Breast epithelium (tissue), 3 donors: ENCODE measurements around the gene RBM23.

ENCODE experiments used
- POLR2A ChIP-seq: fragments of 450-650 bp; IDR thresholded peaks from one replicate; pipeline ENCODE4 v1.6.1; 2016; ENCODE audit warnings: antibody characterized with exemption, mild to moderate bottlenecking, moderate library complexity
- POLR2AphosphoS5 ChIP-seq, 3 donors: sonication (generic); formaldehyde crosslinking; IDR thresholded peaks; one replicate each; pipeline ENCODE4 v1.6.1; 2017; ENCODE audit warnings: antibody characterized with exemption in 3 of 3
- TF ChIP-seq, protein P1 (sequence below), 3 donors: fragments of 450-650 bp; IDR thresholded peaks; one replicate each; pipeline ENCODE4 v1.5.1; 2016 to 2017; ENCODE audit warnings: antibody characterized with exemption in 3 of 3, mild to moderate bottlenecking in 3 of 3, moderate library complexity in 3 of 3

DNA sequence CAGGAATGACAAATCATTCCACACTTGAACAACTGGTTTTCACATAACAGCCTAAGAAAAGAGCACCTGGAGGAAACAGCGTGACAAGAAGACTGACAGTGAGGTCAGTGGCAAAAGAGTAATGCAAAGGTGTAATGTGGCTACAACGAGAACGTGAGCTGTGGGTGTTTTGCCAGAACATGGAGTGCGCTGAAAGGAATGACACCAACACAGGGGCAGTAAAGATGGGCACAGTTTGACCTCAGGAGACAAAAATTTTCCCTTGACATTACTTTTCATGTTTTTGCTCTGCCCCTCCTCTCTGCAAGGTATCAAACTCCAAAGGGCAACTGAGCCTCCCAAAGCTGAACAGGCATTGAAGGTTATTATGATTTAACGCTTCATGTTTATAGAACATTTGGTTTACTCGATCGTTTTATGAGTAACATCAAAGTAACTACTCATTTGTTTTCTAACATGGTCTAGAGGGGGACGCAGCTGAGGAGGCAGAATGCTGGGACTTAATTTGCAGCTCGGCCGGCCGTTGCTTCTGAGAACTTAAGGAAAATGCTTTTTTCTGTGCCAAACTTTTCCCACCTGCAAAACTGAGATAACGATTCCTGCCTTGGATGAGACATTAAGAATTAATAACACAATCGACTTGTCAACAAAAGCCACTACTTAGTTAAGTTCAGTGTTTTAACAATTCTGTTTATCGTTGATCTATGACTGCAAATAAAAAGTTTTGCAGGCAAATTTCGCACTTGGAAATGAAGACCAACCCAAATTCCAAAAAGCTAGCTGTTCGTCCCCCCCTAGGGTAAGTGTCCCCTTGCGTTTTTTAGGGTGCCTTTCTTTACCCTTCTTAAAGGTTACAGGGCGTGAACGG, 37.0 kb upstream of the RBM23 start:
- TF ChIP-seq POLR2A (no peak), POLR2AphosphoS5 (IDR thresholded peaks at IDR 0.05) (no peak)
- TF ChIP-seq, protein P1, sequence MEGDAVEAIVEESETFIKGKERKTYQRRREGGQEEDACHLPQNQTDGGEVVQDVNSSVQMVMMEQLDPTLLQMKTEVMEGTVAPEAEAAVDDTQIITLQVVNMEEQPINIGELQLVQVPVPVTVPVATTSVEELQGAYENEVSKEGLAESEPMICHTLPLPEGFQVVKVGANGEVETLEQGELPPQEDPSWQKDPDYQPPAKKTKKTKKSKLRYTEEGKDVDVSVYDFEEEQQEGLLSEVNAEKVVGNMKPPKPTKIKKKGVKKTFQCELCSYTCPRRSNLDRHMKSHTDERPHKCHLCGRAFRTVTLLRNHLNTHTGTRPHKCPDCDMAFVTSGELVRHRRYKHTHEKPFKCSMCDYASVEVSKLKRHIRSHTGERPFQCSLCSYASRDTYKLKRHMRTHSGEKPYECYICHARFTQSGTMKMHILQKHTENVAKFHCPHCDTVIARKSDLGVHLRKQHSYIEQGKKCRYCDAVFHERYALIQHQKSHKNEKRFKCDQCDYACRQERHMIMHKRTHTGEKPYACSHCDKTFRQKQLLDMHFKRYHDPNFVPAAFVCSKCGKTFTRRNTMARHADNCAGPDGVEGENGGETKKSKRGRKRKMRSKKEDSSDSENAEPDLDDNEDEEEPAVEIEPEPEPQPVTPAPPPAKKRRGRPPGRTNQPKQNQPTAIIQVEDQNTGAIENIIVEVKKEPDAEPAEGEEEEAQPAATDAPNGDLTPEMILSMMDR (IDR thresholded peaks at IDR 0.05) = no peak
